Liver (tissue), 9 donors: ENCODE measurements around the gene COL6A3. TPM values are rescaled to one million over a fixed set of nuclear protein-coding genes. Genes with fewer than 3 reads are reported as not detected.

Experiments used
- DNase-seq: peaks from one replicate; pipeline ENCODE4 v3.0.0-alpha.2; 2017; ENCODE audit warnings: low spot score
- H3K27ac ChIP-seq, 2 donors: one replicate each; pipeline ENCODE4 v1.7.0; 2013; ENCODE audit warnings: inconsistent platforms in 2 of 2, low read length in 2 of 2, control low read depth in 1 of 2, low read depth in 1 of 2, mild to moderate bottlenecking in 1 of 2
- H3K27me3 ChIP-seq, 4 donors: one replicate each; pipeline versions ENCODE4 v1.6.1 to v1.7.0; 2013; ENCODE audit warnings: low read length in 3 of 4, inconsistent platforms in 1 of 4, mild to moderate bottlenecking in 1 of 4, moderate library complexity in 1 of 4; ENCODE audit not compliant: control insufficient read depth in 4 of 4, insufficient read depth in 4 of 4
- H3K36me3 ChIP-seq, 4 donors: one replicate each; pipeline versions ENCODE4 v1.6.1 to v1.7.0; 2013; ENCODE audit warnings: low read length in 3 of 4, mild to moderate bottlenecking in 3 of 4, low read depth in 1 of 4, moderate library complexity in 1 of 4; ENCODE audit not compliant: control insufficient read depth in 4 of 4, insufficient read depth in 3 of 4
- H3K4me1 ChIP-seq, 4 donors: one replicate each; pipeline versions ENCODE4 v1.6.1 to v1.7.0; 2013; ENCODE audit warnings: low read length in 3 of 4, mild to moderate bottlenecking in 3 of 4, moderate library complexity in 1 of 4; ENCODE audit not compliant: control insufficient read depth in 4 of 4, insufficient read depth in 4 of 4
- H3K4me3 ChIP-seq, 3 donors: one replicate each; pipeline versions ENCODE4 v1.6.1 to v1.7.0; 2013; ENCODE audit warnings: low read length in 3 of 3, control low read depth in 1 of 3, low read depth in 1 of 3, mild to moderate bottlenecking in 1 of 3
- H3K9ac ChIP-seq, 2 donors: one replicate each; pipeline ENCODE4 v1.7.0; 2013; ENCODE audit warnings: low read length in 2 of 2, mild to moderate bottlenecking in 2 of 2, moderate library complexity in 2 of 2, control low read depth in 1 of 2, low read depth in 1 of 2
- H3K9me3 ChIP-seq, 4 donors: one replicate each; pipeline versions ENCODE4 v1.6.1 to v1.7.0; 2013; ENCODE audit warnings: low read length in 3 of 4; ENCODE audit not compliant: control insufficient read depth in 4 of 4
- EGR1 ChIP-seq, 2 donors: IDR thresholded peaks; 2 replicates each; pipeline ENCODE4 v1.6.1; 2016 to 2018; ENCODE audit warnings: antibody characterized with exemption in 2 of 2, low read depth in 2 of 2
- FOXA1 ChIP-seq: IDR thresholded peaks from 2 replicates; pipeline ENCODE4 v1.6.1; 2016; ENCODE audit warnings: antibody characterized with exemption
- FOXA2 ChIP-seq: IDR thresholded peaks from 2 replicates; pipeline ENCODE4 v1.6.1; 2016; ENCODE audit warnings: antibody characterized with exemption
- GABPA ChIP-seq, 2 donors: IDR thresholded peaks in 1 of 2; conservative IDR thresholded peaks in 1 of 2; 2 replicates each; pipeline ENCODE4 v1.6.1; 2016; ENCODE audit warnings: antibody characterized with exemption in 2 of 2, mild to moderate bottlenecking in 1 of 2, moderate library complexity in 1 of 2
- HNF4A ChIP-seq, 2 donors: conservative IDR thresholded peaks; 2 replicates each; pipeline ENCODE4 v1.6.1; 2016; ENCODE audit warnings: antibody characterized with exemption in 2 of 2, mild to moderate bottlenecking in 2 of 2
- HNF4G ChIP-seq: IDR thresholded peaks from 2 replicates; pipeline ENCODE4 v1.6.1; 2016; ENCODE audit warnings: antibody characterized with exemption
- JUND ChIP-seq, 2 donors: IDR thresholded peaks; 2 replicates each; pipeline ENCODE4 v1.6.1; 2016; ENCODE audit warnings: antibody characterized with exemption in 2 of 2
- NR2F2 ChIP-seq: IDR thresholded peaks from 2 replicates; pipeline ENCODE4 v1.6.1; 2016; ENCODE audit warnings: antibody characterized with exemption
- RAD21 ChIP-seq, 2 donors: IDR thresholded peaks; 2 replicates each; pipeline ENCODE4 v1.6.1; 2016; ENCODE audit warnings: antibody characterized with exemption in 2 of 2, mild to moderate bottlenecking in 2 of 2
- RXRA ChIP-seq, 2 donors: IDR thresholded peaks; 2 replicates each; pipeline ENCODE4 v1.6.1; 2017 to 2018; ENCODE audit warnings: antibody characterized with exemption in 2 of 2, mild to moderate bottlenecking in 1 of 2
- SP1 ChIP-seq: IDR thresholded peaks from 2 replicates; pipeline ENCODE4 v1.6.1; 2018; ENCODE audit warnings: antibody characterized with exemption, mild to moderate bottlenecking
- TAF1 ChIP-seq: conservative IDR thresholded peaks from 2 replicates; pipeline ENCODE4 v1.6.1; 2016; ENCODE audit warnings: antibody characterized with exemption, mild to moderate bottlenecking
- YY1 ChIP-seq: IDR thresholded peaks from 2 replicates; pipeline ENCODE4 v1.6.1; 2016; ENCODE audit warnings: antibody characterized with exemption, mild to moderate bottlenecking
- WGBS: extraction: QIAGEN DNeasy Blood & Tissue Kit; methylation state at CpG from one replicate; pipeline ENCODE4 v1.1.7; 2013; 5-methylcytosine and 5-hydroxymethylcytosine counted together
- polyA plus RNA-seq, 2 donors: library from polyadenylated mRNA; stranded (reverse) in 1 of 2; unstranded in 1 of 2; fragments of 200-250 nt in 1 of 2; fragments of >200 nt in 1 of 2; fragmentation: Nextera tagmentation in 1 of 2; extraction: Ambion mirVana in 1 of 2; gene quantifications; one replicate each; pipeline versions ENCODE4 v1.2.1 to v1.2.3, GENCODE V29; 2013 to 2015
- total RNA-seq, 2 donors: library from RNA; depleted of rRNA; stranded (reverse); fragments of >200 nt; gene quantifications; one replicate each; pipeline ENCODE4 v1.2.3, GENCODE V29; 2014
- TF ChIP-seq, protein P1 (sequence below): IDR thresholded peaks from 2 replicates; pipeline ENCODE4 v1.6.1; 2016; ENCODE audit warnings: antibody characterized with exemption
- TF ChIP-seq, protein P2 (sequence below): IDR thresholded peaks from 2 replicates; pipeline ENCODE4 v1.6.1; 2016; ENCODE audit warnings: antibody characterized with exemption
- TF ChIP-seq, protein P3 (sequence below): IDR thresholded peaks from 2 replicates; pipeline ENCODE4 v1.6.1; 2016; ENCODE audit warnings: antibody characterized with exemption
- TF ChIP-seq, protein P4 (sequence below): fragments of 150-350 bp; IDR thresholded peaks from 2 replicates; pipeline ENCODE4 v1.5.1; 2017; ENCODE audit warnings: improper control_type of control experiment, low read depth, low read length; ENCODE audit not compliant: missing input control
- TF ChIP-seq, protein P5 (sequence below): IDR thresholded peaks from 2 replicates; pipeline ENCODE4 v1.6.1; 2016; ENCODE audit warnings: antibody characterized with exemption, mild to moderate bottlenecking
- donor health status: healthy.
- donor health status: healthy.
- donor health status: healthy.
- donor health status: healthy.
- donor health status: healthy.

The COL6A3 gene
- total and polyA plus RNA-seq, 4 donors, result 1.7 to 28.7 (median 17.5) TPM

DNA sequence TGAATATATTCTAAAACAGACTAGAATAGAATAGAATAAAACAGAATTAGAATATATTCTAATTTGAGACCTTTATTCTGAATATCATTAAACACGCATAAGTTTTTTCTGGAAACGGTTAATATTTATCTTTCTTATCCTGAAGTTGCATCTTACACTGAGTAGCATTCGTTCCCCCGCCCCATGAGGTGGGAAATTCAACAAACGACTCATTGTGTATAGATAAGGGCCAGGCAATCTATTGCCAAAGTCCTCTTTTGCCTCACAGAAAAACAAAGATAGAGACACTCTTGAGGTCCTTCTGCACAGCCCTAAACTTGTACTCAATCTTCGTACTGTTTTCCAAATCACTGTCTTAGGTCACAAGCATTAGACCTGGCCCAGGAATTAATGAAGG lies 98.1 kb downstream of the COL6A3 start:
- H3K36me3 ChIP-seq, result no peaks in the 10 kb centered on the region
- H3K4me3 ChIP-seq, result no peak overlapping the region
- H3K9ac ChIP-seq, result no peak overlapping the region
- H3K4me1 ChIP-seq, result no peaks in the 10 kb centered on the region
- no peak for TF ChIP-seq FOXA1
- TF ChIP-seq, protein P1, sequence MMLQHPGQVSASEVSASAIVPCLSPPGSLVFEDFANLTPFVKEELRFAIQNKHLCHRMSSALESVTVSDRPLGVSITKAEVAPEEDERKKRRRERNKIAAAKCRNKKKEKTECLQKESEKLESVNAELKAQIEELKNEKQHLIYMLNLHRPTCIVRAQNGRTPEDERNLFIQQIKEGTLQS, result no peak
- TF ChIP-seq NR2F2, result no peak
- TF ChIP-seq HNF4G, result no peak
- no peak for TF ChIP-seq HNF4A (conservative IDR thresholded peaks at IDR 0.05)
- TF ChIP-seq JUND (IDR thresholded peaks at IDR 0.05), result no peak
- TF ChIP-seq, protein P2, sequence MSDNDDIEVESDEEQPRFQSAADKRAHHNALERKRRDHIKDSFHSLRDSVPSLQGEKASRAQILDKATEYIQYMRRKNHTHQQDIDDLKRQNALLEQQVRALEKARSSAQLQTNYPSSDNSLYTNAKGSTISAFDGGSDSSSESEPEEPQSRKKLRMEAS, result no peak
- TF ChIP-seq, protein P3, sequence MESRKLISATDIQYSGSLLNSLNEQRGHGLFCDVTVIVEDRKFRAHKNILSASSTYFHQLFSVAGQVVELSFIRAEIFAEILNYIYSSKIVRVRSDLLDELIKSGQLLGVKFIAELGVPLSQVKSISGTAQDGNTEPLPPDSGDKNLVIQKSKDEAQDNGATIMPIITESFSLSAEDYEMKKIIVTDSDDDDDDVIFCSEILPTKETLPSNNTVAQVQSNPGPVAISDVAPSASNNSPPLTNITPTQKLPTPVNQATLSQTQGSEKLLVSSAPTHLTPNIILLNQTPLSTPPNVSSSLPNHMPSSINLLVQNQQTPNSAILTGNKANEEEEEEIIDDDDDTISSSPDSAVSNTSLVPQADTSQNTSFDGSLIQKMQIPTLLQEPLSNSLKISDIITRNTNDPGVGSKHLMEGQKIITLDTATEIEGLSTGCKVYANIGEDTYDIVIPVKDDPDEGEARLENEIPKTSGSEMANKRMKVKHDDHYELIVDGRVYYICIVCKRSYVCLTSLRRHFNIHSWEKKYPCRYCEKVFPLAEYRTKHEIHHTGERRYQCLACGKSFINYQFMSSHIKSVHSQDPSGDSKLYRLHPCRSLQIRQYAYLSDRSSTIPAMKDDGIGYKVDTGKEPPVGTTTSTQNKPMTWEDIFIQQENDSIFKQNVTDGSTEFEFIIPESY, result no peak
- no peak for TF ChIP-seq FOXA2
- TF ChIP-seq YY1, result no peak
- no peaks in the 10 kb centered on the region for H3K9me3 ChIP-seq
- WGBS, result 22% methylated on average over 6 of the region's 6 CpGs
- H3K27ac ChIP-seq, result peak overlapping the region; percentile 7 to 59
- no peak for DNase-seq
- H3K27me3 ChIP-seq, result no peaks in the 10 kb centered on the region

DNA sequence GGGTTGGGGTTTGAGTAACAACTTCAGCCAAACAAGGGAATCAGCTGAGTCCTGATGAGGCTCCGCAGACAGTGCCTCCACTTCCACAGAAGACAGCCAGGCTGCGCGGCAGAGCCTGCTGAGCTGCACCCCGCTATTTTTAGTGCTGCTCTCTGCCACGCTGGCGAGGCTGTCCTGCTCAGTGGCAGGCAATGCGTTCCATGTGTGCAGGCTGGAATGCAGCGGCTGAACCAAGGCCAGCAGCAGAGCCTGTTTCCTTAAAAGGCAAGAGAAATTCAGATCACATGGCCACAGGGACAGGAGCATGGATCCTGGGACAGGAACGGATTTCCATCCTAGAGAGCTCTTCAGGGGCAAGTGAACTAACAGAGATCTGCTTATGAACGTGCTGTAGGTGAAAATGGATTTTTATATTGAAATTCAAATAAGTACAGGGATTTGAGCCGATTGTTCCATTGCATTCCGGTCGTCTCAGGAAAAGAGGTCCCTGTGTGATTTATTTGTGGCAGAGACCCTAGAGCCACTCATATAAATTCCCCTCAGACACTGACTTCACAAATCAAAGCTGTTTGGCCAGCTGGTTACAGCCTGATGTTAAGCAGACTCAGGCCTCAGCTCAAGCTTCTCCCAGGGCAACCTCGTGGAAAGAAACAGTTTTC lies 98.7 kb downstream of the COL6A3 start:
- WGBS, result 43% methylated on average over 14 of the region's 14 CpGs
- no peaks in the 10 kb centered on the region for H3K4me1 ChIP-seq

More for the DNA sequence above, 98.7 kb downstream of the COL6A3 start:
- Histone ChIP-seq H3K36me3 (no peaks in the 10 kb centered on the region), H3K9me3 (no peaks in the 10 kb centered on the region), H3K27me3 (no peaks in the 10 kb centered on the region), H3K9ac (no peak overlapping the region), H3K4me3 (no peak overlapping the region), H3K27ac (peak overlapping the region; percentile 48 to 56)
- TF ChIP-seq YY1 (no peak), TAF1 (no peak), JUND (IDR thresholded peaks at IDR 0.05) (no peak), GABPA (IDR thresholded peaks at IDR 0.05 in 1 of 2, conservative IDR thresholded peaks at IDR 0.05 in 1 of 2) (no peak), FOXA2 (no peak), NR2F2 (peak; percentile 60), HNF4G (no peak), EGR1 (IDR thresholded peaks at IDR 0.05; ENCODE audit: low read depth in 2 of 2) (no peak), RXRA (IDR thresholded peaks at IDR 0.05) (peak; percentile 4 to 7), SP1 (peak; percentile 42), FOXA1 (no peak), HNF4A (conservative IDR thresholded peaks at IDR 0.05) (no peak), RAD21 (IDR thresholded peaks at IDR 0.05) (peak; percentile 38 to 53)
- TF ChIP-seq, protein P3, result no peak
- TF ChIP-seq, protein P4, sequence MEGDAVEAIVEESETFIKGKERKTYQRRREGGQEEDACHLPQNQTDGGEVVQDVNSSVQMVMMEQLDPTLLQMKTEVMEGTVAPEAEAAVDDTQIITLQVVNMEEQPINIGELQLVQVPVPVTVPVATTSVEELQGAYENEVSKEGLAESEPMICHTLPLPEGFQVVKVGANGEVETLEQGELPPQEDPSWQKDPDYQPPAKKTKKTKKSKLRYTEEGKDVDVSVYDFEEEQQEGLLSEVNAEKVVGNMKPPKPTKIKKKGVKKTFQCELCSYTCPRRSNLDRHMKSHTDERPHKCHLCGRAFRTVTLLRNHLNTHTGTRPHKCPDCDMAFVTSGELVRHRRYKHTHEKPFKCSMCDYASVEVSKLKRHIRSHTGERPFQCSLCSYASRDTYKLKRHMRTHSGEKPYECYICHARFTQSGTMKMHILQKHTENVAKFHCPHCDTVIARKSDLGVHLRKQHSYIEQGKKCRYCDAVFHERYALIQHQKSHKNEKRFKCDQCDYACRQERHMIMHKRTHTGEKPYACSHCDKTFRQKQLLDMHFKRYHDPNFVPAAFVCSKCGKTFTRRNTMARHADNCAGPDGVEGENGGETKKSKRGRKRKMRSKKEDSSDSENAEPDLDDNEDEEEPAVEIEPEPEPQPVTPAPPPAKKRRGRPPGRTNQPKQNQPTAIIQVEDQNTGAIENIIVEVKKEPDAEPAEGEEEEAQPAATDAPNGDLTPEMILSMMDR, result peak; percentile 16
- TF ChIP-seq, protein P5, sequence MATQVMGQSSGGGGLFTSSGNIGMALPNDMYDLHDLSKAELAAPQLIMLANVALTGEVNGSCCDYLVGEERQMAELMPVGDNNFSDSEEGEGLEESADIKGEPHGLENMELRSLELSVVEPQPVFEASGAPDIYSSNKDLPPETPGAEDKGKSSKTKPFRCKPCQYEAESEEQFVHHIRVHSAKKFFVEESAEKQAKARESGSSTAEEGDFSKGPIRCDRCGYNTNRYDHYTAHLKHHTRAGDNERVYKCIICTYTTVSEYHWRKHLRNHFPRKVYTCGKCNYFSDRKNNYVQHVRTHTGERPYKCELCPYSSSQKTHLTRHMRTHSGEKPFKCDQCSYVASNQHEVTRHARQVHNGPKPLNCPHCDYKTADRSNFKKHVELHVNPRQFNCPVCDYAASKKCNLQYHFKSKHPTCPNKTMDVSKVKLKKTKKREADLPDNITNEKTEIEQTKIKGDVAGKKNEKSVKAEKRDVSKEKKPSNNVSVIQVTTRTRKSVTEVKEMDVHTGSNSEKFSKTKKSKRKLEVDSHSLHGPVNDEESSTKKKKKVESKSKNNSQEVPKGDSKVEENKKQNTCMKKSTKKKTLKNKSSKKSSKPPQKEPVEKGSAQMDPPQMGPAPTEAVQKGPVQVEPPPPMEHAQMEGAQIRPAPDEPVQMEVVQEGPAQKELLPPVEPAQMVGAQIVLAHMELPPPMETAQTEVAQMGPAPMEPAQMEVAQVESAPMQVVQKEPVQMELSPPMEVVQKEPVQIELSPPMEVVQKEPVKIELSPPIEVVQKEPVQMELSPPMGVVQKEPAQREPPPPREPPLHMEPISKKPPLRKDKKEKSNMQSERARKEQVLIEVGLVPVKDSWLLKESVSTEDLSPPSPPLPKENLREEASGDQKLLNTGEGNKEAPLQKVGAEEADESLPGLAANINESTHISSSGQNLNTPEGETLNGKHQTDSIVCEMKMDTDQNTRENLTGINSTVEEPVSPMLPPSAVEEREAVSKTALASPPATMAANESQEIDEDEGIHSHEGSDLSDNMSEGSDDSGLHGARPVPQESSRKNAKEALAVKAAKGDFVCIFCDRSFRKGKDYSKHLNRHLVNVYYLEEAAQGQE, result no peak
- TF ChIP-seq, protein P1, result no peak
- TF ChIP-seq, protein P2, result no peak
- no peak for DNase-seq
